GM21447 (cell line): ENCODE data around the gene PDPN.
"Not testable (repeated sequence)": the region's sequence is repeated elsewhere in the genome, so short reads cannot be mapped to it uniquely, and the experiment has no call there.

Source experiments
- ATAC-seq: cut with Tn5 transposase; IDR thresholded peaks from one replicate; pipeline ENCODE4 v1.9.1; 2021; ENCODE audit not compliant: unreplicated experiment

PDPN gene, protein sequence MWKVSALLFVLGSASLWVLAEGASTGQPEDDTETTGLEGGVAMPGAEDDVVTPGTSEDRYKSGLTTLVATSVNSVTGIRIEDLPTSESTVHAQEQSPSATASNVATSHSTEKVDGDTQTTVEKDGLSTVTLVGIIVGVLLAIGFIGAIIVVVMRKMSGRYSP

DNA sequence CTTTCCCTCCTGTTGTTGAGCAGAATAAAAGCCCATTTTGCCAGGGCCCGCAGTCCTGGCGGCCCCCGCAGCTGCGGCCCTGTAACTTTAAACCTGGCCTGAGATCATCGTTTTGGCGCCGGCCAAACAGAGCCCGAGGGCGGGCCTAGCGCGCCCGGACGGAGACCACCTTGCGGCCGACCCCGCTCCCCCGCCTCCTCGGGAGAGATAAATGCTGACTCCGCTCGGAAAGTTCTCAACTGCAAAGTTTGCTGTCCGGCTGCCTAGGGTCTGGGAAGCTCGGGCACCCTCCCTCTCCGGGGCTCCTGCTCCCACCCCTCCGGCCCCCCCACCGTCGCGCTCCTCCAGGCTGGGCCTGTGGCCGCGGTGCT, at the start of gene PDPN:
Gene PDPN, plus strand, starts transcription at position 238 of the 371 bp plus-strand sequence. CDS start 202 bp downstream, outside the sequence.
- no peak for ATAC-seq

DNA sequence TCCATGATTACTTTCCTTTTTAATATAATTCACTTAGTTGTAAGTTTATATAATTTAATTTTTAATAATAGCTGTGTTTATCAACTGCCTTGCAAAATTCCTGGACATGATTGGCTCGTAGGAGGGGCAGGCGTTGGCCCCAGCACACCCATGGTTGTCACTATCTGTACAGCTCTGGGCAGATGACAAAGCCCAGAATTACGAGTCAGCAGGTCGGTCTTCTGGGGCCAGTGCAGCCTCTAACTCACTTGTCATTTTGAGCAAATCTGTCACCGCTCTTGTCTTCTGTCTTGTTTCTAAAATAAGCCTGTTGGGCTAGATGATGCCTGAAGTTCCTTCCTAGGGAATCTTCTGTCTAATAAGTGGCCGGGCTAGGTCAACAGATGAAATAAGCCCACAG, 48.4 kb upstream of the PDPN start:
- ATAC-seq, result no peak

DNA sequence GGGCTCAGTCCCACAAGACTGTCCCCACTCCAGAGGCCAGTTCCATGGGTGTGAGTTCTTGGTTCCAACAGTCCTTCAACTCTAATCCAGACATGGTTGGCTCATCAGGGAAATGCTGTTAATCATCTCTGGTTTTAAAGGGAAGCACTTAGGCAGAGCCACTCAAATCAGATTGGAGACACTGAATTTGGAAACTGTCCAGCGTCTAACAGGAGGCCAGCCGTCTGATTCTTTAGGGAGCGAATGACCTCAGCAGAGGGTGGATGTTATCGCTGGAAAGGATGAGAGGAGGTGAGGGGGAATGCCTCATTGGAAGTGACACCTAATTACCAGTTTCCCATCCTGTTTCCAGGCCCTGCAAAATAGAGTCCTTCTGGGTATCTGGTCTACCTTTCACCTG, 47.1 kb upstream of the PDPN start:
- no peak for ATAC-seq

DNA sequence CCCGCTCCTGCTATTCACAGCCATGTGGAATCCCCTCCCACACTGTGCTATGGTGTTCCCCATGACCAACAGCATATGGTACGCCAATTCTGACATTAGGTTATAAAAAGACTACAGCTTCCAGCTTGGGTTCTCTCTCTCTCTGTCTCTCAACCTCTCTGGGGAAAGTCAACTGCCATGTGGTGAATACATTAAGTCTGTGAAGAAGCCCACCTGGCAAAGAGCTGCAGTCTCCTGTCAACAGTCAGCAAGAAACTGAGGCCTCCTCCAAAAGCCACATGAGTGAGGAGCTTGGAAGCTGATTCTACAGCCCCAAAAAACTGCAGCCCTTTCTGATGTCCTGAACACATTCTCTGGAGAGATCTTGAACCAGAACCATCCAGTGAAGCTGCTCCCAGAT, 44.8 kb upstream of the PDPN start:
- no peak for ATAC-seq

DNA sequence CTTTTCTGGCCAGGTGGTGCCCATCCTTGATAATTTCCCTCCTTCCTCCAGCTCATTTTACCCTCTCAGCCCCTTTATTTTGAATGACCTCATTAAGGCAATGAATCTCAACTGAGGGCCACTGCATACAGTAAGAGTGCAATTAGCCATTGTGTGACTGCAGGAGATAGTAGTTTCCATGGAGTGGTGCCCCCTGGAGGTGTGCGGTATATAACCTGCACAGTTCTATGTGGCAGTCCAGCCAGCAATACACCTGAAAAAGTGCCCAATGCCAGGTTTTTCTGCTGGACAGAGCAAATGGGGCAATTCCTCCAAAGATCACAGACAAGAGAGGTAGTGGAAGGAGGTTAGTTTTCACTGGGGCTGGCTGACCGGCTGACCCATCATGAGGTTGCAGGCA, 43.9 kb upstream of the PDPN start:
- ATAC-seq, result no peak

DNA sequence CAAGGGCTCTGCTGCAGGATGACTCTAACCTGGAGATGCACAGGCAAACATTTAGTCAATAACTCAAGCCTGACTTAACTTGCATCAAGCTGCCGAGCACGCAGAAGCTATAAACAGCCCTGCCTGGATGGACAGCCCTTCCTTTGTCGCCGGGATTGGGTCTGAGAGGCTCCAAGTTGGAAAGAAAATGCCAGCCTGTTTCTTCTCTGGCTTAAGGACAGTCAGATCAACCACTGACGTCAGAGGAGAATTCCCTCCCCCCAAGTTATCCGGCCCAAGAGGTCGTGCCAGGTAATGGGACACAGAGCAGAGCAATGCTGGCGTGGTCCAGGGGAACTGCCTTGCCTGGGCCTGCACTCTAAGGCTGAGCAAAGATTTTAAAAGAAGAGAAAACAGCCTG, 42.8 kb upstream of the PDPN start:
- no peak for ATAC-seq

DNA sequence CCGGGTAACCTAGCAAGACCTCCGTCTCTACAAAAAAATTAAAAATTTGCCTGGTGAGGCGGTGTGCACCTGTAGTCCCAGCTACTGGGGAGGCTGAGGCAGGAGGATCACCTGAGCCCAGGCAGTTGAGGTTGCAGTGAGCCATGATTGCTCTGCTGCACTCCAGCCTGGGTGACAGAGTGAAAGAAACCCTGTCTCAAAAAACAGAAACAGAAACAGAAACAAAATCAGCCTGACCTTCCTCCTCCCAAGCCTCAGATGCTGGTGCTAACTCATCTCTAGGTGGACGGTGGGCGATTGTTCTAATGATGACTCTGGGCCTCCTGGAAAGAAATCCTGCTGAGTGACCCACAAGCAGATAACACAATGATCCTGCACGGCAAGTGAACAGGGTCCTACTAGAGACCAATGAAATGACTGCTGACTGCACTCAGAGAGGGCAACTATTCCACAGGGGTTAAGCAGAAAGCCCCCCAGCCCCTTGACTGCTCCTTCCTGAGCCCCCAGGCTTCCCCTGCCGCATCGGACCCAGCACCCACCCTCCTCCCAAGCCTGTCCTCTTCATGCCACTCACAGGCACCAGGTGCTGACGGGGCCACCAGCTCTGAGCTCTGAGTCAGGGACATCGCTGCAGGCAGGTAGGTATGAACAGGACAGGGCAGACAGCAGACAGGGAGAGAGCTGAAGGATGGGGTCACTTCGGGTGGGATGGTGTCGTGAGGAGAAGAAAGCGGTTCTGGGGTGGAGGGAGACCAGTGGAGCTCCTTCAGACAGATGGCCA, 42.0 kb upstream of the PDPN start:
- ATAC-seq, result no peak

DNA sequence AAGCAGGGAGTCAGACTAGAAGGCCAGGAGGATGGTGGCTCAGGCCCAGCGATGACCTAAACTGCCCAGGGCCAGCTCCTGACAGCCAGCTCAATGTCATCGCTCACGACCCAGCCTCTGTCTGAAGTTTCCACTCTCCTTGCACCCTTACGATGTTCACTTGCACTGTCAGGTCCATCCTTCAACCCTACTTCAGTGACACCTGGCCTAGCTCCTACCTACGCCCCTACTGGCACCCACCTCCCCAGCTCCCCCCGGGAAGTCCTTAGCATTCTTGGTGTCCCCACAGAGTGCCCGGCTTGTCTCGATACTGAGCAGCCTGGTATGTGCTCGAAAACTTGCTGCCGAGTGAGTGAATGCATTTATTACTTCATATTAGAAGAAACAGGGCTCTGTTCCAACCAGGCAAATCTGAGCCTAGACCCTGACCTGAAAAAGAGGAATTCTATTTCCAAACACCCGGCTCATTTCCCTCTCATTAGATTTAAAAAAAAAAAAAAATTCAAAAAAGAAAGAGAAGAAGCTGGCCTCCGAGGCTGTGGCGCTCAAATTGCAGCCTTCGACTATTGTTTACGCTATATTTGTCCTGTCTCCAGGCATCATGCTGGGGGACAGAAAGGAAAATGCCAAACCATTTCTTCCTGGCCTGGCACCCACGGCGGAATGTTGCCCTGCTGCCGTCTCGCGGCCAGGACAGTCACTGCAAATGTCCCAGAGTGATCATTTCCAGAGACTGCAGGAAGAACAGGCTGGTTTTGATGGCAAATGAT, 40.0 kb upstream of the PDPN start:
- no peak for ATAC-seq

DNA sequence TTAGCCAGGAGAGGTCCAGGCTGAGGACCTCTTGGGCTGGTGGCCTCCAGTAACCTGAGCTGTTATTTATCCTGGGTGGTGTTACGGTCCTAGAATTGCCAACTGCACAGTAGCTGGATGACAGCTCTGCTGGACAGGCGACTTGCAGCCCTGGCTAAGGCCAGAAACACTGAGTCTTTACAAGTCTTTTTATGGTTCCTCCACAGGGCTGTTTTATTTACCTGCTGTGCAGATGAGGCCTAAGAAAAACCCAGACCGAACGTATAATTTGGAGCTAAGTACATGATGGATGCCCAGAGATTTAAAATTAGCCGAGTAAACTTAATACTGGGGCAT, 39.4 kb upstream of the PDPN start:
- ATAC-seq, result no peak

DNA sequence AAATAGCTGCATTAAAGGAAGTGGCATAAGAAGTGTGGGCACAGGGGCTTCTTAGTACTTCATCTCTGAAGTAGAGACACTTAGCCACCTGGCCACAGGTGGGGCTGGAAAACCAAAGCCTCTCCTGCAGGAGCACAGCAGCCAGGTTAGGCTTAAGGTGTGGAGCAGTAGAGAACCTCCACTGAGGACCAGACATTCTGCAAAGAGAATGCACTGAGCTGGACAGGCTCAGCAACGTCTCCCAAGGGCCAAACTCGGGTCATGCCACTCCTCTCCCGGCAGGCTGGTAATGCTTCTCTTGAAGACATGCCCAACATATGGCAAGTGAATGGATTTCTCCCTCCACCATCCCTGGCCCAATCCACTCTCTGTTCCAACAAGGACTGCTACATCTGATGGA, 36.8 kb upstream of the PDPN start:
- no peak for ATAC-seq

DNA sequence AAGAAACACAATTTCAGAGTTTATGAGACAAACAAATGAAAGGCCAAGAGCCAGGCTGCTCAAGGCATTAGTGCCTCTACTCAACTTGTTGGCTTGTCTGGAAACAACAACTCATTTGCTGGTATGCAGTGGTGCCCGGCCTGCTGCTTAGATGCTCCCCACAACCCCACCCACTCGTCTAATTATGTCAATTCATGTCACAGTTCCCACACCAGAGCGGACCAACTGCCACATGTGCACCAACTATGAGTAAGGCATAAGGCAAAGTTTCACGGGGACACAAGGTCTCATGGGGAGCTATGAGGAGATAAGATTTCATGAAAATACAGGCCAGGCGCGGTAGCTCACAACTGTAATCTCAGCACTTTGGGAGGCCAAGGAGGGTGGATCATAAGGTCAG, 35.4 kb upstream of the PDPN start:
- no peak for ATAC-seq

DNA sequence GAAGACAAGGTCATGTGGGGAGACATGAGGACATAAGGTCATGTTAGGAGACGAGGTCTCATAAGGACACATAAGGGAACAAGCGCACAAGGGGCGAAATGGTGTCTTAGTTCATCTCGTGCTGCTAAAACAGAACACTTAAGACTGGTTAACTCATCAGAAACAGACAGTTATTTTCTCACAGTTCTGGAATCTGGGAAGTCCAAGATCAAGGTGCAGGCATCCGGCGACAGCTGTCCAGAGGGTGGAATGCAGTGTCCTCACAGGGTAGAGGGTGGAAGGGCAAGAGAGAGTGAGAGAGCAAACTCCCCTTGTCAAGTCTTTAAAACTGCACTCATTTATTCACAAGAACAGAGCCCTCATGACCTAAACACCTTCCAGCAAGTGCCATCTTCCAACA, 34.6 kb upstream of the PDPN start:
- no peak for ATAC-seq

DNA sequence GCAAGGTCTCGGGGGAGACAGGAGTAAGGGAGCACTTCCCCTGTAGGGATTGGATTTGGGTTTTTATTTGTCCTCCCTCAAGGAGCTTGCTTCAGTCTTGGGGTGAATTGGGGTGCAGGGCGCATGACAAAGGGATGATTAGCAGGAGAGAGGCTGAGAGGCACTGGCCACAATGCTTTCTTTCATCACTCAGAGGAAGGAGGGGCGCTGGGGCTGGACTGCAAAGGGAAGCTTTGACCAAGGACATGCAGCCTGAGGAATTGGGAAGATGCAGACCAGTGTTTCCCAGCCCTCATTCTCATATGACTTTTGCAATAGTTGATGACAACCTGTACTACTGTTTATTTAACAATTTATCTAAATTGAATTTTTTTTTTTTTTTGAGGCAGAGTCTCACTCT, 34.1 kb upstream of the PDPN start:
- ATAC-seq, result no peak

DNA sequence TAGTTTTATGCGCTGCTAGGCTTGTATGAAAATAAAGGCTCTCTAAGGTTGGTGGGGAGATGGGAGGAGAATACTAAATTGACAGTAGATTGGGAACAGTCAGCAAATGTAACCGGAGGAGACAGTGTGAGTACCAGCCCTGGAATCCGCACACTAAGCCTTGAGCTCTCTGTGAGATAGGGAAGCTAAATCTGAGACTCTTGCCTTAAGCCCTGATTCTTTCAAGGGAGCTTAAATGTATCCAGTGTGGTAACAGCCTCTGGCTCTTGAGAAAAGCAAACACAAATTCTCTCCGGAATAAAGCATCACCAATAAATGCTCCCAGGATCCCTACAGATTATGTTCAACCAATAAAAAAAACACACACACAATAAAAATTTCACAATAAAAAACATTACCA, 33.0 kb upstream of the PDPN start:
- ATAC-seq, result no peak

DNA sequence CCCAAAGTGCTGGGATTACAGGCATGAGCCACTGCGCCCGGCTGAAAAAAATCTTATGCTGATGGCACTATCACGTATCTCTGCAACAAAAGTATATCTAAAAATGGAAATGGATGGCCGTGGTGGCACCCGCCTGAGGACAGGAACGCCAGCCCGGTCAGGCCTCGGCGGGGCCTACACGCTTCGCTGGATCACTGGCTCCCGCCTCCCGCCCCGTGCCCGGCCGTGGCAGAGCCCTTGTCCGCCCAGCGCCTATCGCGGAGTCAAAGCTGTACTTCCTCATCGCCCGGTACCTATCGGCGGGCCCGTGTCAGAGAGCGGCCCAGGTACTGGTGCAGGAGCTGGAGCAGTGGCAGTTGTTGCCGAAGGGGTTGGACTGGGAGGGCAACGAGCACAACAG, 28.8 kb upstream of the PDPN start:
- ATAC-seq, result no peak

DNA sequence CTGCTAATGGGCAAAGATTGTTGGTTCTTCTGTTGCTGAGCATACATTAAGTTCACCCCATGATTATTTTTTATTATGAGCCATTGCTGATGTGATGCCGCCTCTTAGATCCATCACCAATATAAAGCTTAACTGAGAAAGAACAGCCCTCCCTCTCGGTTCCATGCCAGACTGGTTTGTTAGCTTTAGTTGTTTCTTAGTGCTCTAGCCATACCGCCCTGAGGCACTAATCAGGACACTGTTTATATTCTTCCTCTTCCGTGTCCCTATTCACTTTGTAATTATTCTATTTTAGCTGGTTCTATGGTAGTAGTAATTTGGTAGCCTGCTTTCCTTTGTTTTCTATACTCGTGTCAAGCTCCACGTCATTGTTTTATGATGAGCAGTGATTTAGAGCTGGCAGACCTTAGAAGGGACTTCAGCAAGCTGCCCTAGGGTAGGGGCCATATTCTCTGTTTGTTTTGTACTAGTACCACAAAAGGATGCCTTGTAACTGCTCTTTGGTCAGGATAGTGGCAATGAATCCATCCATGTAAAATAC, 27.3 kb upstream of the PDPN start:
- ATAC-seq, result no peak

DNA sequence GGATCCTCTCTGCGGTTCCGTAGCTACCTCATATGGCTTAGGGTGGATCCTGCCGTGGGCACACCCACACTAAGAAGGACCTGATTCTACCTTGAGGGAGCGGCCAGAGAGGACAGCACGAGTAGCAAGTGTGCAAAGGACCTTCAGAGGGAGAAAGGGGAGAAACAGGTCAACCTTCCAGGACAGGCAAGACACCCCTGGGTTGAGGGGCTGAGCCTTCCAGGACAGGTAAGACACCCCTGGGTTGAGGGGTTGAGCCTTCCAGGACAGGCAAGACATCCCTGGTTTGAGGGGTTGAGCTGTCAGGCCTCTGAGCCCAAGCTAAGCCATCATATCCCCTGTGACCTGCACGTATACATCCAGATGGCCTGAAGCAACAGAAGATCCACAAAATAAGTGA, 23.1 kb upstream of the PDPN start:
- no peak for ATAC-seq

DNA sequence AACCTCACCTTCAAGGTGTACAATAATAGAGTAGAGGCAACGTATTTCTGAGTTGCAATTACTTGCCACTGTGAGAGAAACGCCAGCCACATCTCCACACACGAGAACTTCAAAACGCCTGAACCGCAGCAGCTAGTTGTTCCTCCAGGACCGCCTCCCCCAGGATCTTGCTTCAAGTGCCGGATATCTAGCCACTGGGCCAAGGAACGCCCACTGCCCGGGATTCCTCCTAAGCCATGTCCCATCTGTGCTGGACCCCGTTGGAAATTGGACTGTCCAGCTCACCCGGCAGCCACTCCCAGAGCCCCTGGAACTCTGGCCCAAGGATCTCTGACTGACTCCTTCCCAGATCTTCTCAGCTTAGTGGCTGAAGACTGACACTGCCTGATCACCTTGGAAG, 20.7 kb upstream of the PDPN start:
- ATAC-seq, result not testable (repeated sequence)

DNA sequence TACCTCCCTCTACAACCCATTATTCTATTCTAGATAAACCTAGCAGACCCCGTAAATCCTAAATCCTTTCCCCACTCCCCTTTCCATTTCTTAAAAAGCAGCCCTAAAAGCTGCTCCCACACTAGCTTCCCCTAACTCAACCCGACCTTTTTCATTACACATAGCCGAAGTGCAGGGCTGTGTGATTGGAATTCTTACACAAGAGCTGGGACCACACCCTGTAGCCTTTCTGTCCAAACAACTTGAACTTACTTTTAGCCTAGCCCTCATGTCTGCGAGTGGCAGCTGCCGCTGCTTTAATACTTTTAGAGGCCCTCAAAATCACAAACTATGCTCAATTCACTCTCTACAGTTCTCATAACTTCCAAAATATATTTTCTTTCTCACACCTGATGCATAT, 19.6 kb upstream of the PDPN start:
- no peak for ATAC-seq

DNA sequence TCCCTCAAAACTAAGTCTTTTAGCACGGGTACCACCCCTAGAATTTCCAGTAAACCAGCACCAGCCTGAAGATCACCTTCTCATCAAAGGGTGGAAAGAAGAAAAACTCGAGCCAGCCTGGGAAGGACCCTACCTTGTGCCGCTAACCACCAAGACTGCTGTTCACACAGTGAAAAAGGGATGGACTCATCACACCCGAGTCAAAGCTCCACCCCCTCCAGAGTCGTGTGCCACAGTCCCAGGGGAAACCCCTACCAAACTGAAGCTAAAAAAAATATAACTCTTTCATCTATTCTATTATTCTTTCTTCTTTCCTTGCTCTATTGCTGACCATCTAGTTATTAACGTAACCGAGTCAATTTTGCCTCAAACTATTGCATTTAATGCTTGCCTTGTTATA, 13.2 kb upstream of the PDPN start:
- ATAC-seq, result not testable (repeated sequence)

DNA sequence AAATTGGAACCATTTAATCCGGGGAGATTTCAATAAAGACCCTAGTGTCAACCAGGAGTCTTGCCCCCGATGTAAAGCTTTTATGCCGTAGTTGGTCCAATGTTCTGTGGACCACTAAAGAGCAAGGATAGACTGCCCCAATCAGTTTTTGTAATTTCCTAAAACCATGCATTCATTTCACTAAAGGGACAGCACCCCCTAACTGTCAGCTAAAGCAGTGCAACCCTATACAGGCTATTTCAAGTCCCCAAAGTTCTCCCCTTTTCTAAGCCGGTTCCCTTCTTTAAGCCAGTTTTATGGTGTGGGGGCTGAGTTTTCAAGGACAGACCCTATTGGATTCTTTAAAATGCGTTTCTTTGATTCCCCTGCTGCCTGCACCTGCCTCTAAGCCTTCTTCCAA, 12.7 kb upstream of the PDPN start:
- no peak for ATAC-seq

DNA sequence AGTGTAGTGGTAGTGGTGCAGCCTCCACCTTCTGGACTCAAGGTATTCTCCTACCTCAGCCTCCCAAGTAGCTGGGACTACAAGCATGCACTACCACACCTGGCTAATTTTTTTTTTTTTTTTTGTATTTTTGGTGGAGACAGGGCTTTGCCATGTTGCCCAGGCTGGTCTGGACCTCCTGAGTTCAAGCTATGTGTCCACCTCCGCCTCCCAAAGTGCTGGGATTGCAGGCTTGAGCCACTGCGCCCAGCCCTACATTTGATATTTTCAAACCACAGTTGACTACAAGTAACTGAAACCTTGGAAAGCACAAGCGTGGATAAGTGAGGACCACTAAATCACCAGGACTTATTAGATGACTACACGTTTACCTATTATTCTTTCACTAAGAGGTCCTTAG, 10.0 kb upstream of the PDPN start:
- ATAC-seq, result no peak
